K562 (cell line): ENCODE measurements around the gene WNT7A. TPM values are rescaled to one million over a fixed set of nuclear protein-coding genes. Genes with fewer than 3 reads are reported as not detected.

Experiments
- ATAC-seq: fragments of 200-7000 bp; cut with Tn5 transposase; 3 replicates; pipeline ENCODE4 v1.9.1; 2020; ENCODE audit warnings: moderate library complexity
- BruUV-seq: library from RNA; stranded (reverse); fragments of 400-500 nt; replicated peaks from 2 replicates; lab custom pipeline; 2021; lab: Mats Ljungman, UMichigan
- CTCF ChIA-PET: fragments of 300-600 bp; formaldehyde crosslinking; extraction: SDS; loops from one replicate; lab custom pipeline; 2021; ENCODE audit warnings: low intra/inter-chr PET ratio; lab: Yijun Ruan, JAX
- POLR2A ChIA-PET: fragments of 300-600, 350-650 bp; sonication (Branson Sonifier 250); formaldehyde crosslinking; extraction: SDS; loops from one replicate; lab custom pipeline; 2021; ENCODE audit warnings: antibody characterized with exemption, inconsistent platforms; lab: Yijun Ruan, JAX
- DNase-seq, 4 experiments: peaks; one replicate each; pipeline versions ENCODE4 v3.0.0 to v3.0.0-alpha.2; 2011 to 2018; ENCODE audit warnings: low spot score in 3 of 4, mixed read lengths in 3 of 4; ENCODE audit errors: extremely low read depth in 1 of 4
- FAIRE-seq: peaks from 2 replicates; lab custom pipeline; 2011; peaks lifted over from hg19 to GRCh38; lab: Jason Lieb, UNC
- H2AFZ ChIP-seq: 2 replicates; pipeline ENCODE4 v1.6.0; 2011; ENCODE audit warnings: low read depth, low read length, control low read depth, inconsistent platforms
- H3K27ac ChIP-seq: fragments of 200-600 bp; 3 replicates; pipeline ENCODE4 v1.8.0; 2011; ENCODE audit warnings: low read depth, mild to moderate bottlenecking, control low read depth, inconsistent platforms, low read length, moderate library complexity, mixed read lengths; ENCODE audit errors: extremely low read depth
- H3K27me3 ChIP-seq, 2 experiments: fragments of 300-600 bp in 1 of 2; 2 replicates in 1 of 2; 3 replicates in 1 of 2; pipeline versions ENCODE4 v1.6.0 to v1.8.0; 2011; ENCODE audit warnings: inconsistent platforms in 2 of 2, low read length in 2 of 2, mild to moderate bottlenecking in 1 of 2, mixed read lengths in 1 of 2, moderate library complexity in 1 of 2; ENCODE audit not compliant: control insufficient read depth in 2 of 2, insufficient read depth in 2 of 2
- H3K36me3 ChIP-seq: fragments of 300-600 bp; 3 replicates; pipeline ENCODE4 v1.8.0; 2011; ENCODE audit warnings: mild to moderate bottlenecking, low read length, inconsistent platforms; ENCODE audit not compliant: control insufficient read depth, insufficient read depth
- H3K4me1 ChIP-seq, 2 experiments: fragments of 200-600 bp in 1 of 2; replicated peaks in 1 of 2; 2 replicates in 1 of 2; 3 replicates in 1 of 2; pipeline versions ENCODE4 v1.5.1 to v1.8.0; 2011; ENCODE audit warnings: inconsistent platforms in 2 of 2, low read length in 2 of 2, mild to moderate bottlenecking in 1 of 2, mixed read lengths in 1 of 2, moderate library complexity in 1 of 2; ENCODE audit not compliant: control insufficient read depth in 2 of 2, insufficient read depth in 2 of 2
- H3K4me2 ChIP-seq: 2 replicates; pipeline ENCODE4 v1.6.1; 2011; ENCODE audit warnings: low read length, control low read depth, inconsistent platforms, mixed read lengths; ENCODE audit not compliant: insufficient read depth
- H3K4me3 ChIP-seq: fragments of 200-600 bp; sonication (generic), shearing (Covaris generic); 2 replicates; pipeline ENCODE4 v1.5.1; 2016; ENCODE audit warnings: control low read depth, inconsistent platforms
- H3K79me2 ChIP-seq: fragments of 200-600 bp; 3 replicates; pipeline ENCODE4 v1.8.0; 2011; ENCODE audit warnings: low read length, inconsistent platforms; ENCODE audit not compliant: control insufficient read depth, insufficient read depth
- H3K9ac ChIP-seq, 2 experiments: 2 replicates each; pipeline versions ENCODE4 v1.6.0 to v1.6.1; 2011; ENCODE audit warnings: low read depth in 2 of 2, low read length in 2 of 2, control low read depth in 1 of 2, inconsistent platforms in 1 of 2, mild to moderate bottlenecking in 1 of 2, mixed read lengths in 1 of 2; ENCODE audit not compliant: insufficient read depth in 1 of 2
- H3K9me1 ChIP-seq: one replicate; pipeline ENCODE4 v1.6.0; 2011; ENCODE audit warnings: inconsistent platforms, mild to moderate bottlenecking, low read length, moderate library complexity; ENCODE audit not compliant: control insufficient read depth, insufficient read depth
- H3K9me3 ChIP-seq: replicated peaks from 2 replicates; pipeline ENCODE4 v1.5.1; 2011; ENCODE audit warnings: low read depth, low read length, inconsistent platforms; ENCODE audit not compliant: control insufficient read depth, insufficient read depth
- H4K20me1 ChIP-seq: replicated peaks from 2 replicates; pipeline ENCODE4 v1.6.1; 2011; ENCODE audit warnings: low read length, inconsistent platforms, mixed read lengths; ENCODE audit not compliant: control insufficient read depth, insufficient read depth
- EP300 ChIP-seq: IDR thresholded peaks from 2 replicates; pipeline ENCODE4 v1.6.1; 2012; ENCODE audit warnings: low read length, improper control_type of control experiment
- KDM1A ChIP-seq, 2 experiments: fragments of 450-650 bp; IDR thresholded peaks; 2 replicates each; pipeline ENCODE4 v1.6.1; 2016; ENCODE audit warnings: mild to moderate bottlenecking in 2 of 2
- MCM5 ChIP-seq: fragments of 450-650 bp; IDR thresholded peaks from 2 replicates; pipeline ENCODE4 v1.6.1; 2016; ENCODE audit warnings: low read depth
- NONO ChIP-seq, 2 experiments: fragments of 200-400 bp in 1 of 2; fragments of 450-650 bp in 1 of 2; formaldehyde crosslinking in 1 of 2; IDR thresholded peaks; 2 replicates each; pipeline ENCODE4 v1.6.1; 2017; ENCODE audit warnings: low read depth in 2 of 2, mild to moderate bottlenecking in 2 of 2, moderate library complexity in 2 of 2, low read length in 1 of 2
- POLR2AphosphoS5 ChIP-seq: IDR thresholded peaks from 2 replicates; pipeline ENCODE4 v1.6.1; 2011; ENCODE audit warnings: mild to moderate bottlenecking, low read depth, low read length, moderate library complexity; ENCODE audit not compliant: control insufficient read depth, insufficient read depth
- RBBP5 ChIP-seq: fragments of 200-600 bp; sonication (generic); IDR thresholded peaks from 2 replicates; pipeline ENCODE4 v1.6.1; 2012; ENCODE audit warnings: borderline replicate concordance, mild to moderate bottlenecking, low read length, control low read depth, inconsistent platforms; ENCODE audit not compliant: insufficient read depth, poor library complexity, severe bottlenecking
- SMAD1 ChIP-seq: fragments of 150-350 bp; IDR thresholded peaks from 2 replicates; pipeline ENCODE4 v1.6.1; 2014; ENCODE audit warnings: low read length, low read depth; ENCODE audit not compliant: partially characterized antibody
- TEAD2 ChIP-seq: fragments of 450-650 bp; IDR thresholded peaks from 2 replicates; pipeline ENCODE4 v1.6.1; 2016; ENCODE audit warnings: missing genetic modification characterization, control low read depth, missing compliant biosample characterization
- TRIM24 ChIP-seq, 2 experiments: fragments of 450-650 bp; IDR thresholded peaks; 2 replicates each; pipeline ENCODE4 v1.6.1; 2016
- WGBS: fragments of 100-300 bp; shearing (Covaris generic); methylation state at CpG from one replicate; pipeline ENCODE4 v1.1.6; 2016; ENCODE audit warnings: low coverage, mixed read lengths; ENCODE audit not compliant: insufficient coverage; ENCODE audit errors: missing lambda C conversion rate; 5-methylcytosine and 5-hydroxymethylcytosine counted together
- in situ Hi-C: fragments of 300-500 bp; cut with MboI; formaldehyde crosslinking; loops from 4 replicates; pipeline ENCODE4 v1.15.0; 2018; ENCODE audit warnings: inconsistent platforms, mixed read lengths
- intact Hi-C: fragments of 100-400 bp; cut with micrococcal nuclease; formaldehyde crosslinking; loops from 2 replicates; pipeline ENCODE4 v1.14.2; 2022
- polyA plus RNA-seq, 8 experiments: library from polyadenylated mRNA; depleted of rRNA in 4 of 8; stranded (reverse) in 5 of 8; unstranded in 3 of 8; fragments of >200 nt; fragmentation: Nextera tagmentation in 2 of 8; fragmentation: Illumina TruSeq in 1 of 8; extraction: Ambion mirVana in 2 of 8; extraction: Trizol in 1 of 8; gene quantifications; 2 replicates each; pipeline versions ENCODE4 v1.2.1 to v1.2.3, GENCODE V29; 2011 to 2014; ENCODE audit warnings: inconsistent platforms in 1 of 8, missing spikeins in 1 of 8
- total RNA-seq, 7 experiments: library from RNA; depleted of rRNA in 6 of 7; stranded (reverse); fragments of >200 nt in 6 of 7; fragmentation: Illumina TruSeq in 2 of 7; extraction: Trizol in 2 of 7; gene quantifications; 2 replicates each; pipeline versions ENCODE4 v1.2.1 to v1.2.3, GENCODE V29; 2011 to 2021; ENCODE audit warnings: low replicate concordance in 1 of 7
- TF ChIP-seq, protein P1 (sequence below), 2 experiments: IDR thresholded peaks; 2 replicates each; pipeline ENCODE4 v1.6.1; 2011; ENCODE audit warnings: borderline replicate concordance in 1 of 2, control low read depth in 1 of 2, low read depth in 1 of 2, low read length in 1 of 2, mild to moderate bottlenecking in 1 of 2, mixed read lengths in 1 of 2, moderate library complexity in 1 of 2; ENCODE audit not compliant: insufficient read depth in 1 of 2, insufficient read length in 1 of 2, poor library complexity in 1 of 2, severe bottlenecking in 1 of 2; ENCODE audit errors: extremely low read depth in 1 of 2
- TF ChIP-seq, protein P2 (sequence below): fragments of 150-350 bp; IDR thresholded peaks from 2 replicates; pipeline ENCODE4 v1.6.1; 2014; ENCODE audit warnings: low read depth, mild to moderate bottlenecking, low read length, borderline replicate concordance
- TF ChIP-seq, protein P3 (sequence below): fragments of 450-650 bp; conservative IDR thresholded peaks from 2 replicates; pipeline ENCODE4 v1.6.1; 2016; ENCODE audit warnings: missing genetic modification characterization, low read depth, mild to moderate bottlenecking, missing compliant biosample characterization, moderate library complexity

Gene WNT7A
- total and polyA plus RNA-seq, 9 of the 15 experiments (the other 6 are each of a cell fraction or from before 2014, with no cell fraction given) = 0.03 TPM; not detected in 8

DNA sequence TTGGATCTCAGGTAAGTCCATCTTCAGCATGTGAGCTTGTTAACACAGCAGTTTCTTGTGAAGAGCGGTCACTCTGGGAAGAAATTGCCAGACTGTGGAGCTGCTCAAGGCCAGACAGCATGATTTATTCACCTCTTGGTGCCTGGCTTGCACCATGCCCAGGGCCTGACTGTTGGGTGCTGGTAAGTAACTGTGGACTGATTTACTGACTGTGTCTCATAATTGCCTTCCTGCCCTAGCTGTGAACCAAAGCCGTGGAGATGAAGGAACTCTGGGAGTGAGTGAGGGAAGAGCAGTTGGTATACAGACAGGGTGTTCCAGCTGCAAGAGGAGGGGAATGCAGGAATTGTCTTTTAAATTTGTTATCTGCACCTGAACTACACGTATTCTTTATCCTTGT lies 18.5 kb upstream of the WNT7A start (continued):
- TF ChIP-seq SMAD1 = no peak
- no peak for TF ChIP-seq TRIM24 (IDR thresholded peaks at IDR 0.05)
- TF ChIP-seq RBBP5 = no peak
- no peak for TF ChIP-seq POLR2AphosphoS5
- TF ChIP-seq NONO (IDR thresholded peaks at IDR 0.05; ENCODE audit: low read depth in 2 of 2, low read length in 1 of 2) = no peak

DNA sequence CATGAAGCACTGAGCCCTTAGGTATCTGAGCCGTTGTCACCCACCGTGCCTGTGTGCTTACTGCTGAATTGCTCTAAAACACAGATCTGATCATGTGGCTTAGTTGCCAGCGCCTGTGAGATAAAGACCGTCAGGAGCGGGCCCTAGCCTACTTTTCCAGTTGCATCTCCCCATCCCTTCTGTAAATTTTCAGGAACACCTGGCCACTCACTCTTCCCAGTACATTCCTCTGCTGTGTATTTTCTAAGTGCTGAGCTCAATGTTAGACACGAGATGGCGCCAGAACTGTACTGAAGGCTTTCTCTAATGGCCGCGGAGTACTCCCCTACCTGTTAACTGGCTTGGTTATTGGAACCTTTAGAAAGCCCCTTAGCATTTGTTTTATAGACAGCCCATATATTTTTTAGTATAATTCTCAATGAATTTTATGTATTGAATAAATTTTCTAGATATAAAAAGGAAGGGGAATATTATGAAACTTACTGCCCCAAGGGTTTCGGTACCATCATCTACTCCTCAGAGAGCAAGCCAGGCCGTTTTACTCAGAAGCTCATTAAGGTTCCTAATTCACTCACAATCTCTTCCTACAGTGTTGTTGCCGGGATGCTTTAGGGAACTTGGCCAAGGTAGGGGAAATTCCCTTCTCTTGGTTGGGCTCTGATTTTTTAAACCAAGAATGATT lies 16.7 kb upstream of the WNT7A start:
- intact Hi-C loops = loop anchor here (1.0 to 10.0 kb wide), 11 partner anchors 218 to 1026 kb away; partner anchors contain the start of genes CHCHD4, LSM3 and XPC
- H2AFZ ChIP-seq = peak overlapping the region; percentile 88
- H3K9me3 ChIP-seq = no peaks in the 10 kb centered on the region
- H3K9ac ChIP-seq = peak overlapping the region in 1 of 2 experiments; percentile 61; a peak in 1 of 4 replicates
- no peaks in the 10 kb centered on the region for H4K20me1 ChIP-seq
- POLR2A ChIA-PET = interaction anchor here (0.5 to 1.4 kb wide), 6 partner anchors 82 to 755 kb away, joined by 3 to 5 read pairs (median 4); partner anchors contain the start of gene CCDC174
- H3K4me2 ChIP-seq = peak overlapping the region; percentile 84
- H3K4me1 ChIP-seq = peaks cover 5 to 19% of the 10 kb centered on the region in 2 experiments
- H3K79me2 ChIP-seq = no peaks in the 10 kb centered on the region
- FAIRE-seq (peak; percentile 94), DNase-seq (peak; percentile 63 to 83 (median 70)), ATAC-seq (peak; percentile 80)
- H3K36me3 ChIP-seq = no peaks in the 10 kb centered on the region
- peaks cover 0 to 7% of the 10 kb centered on the region in 2 experiments; a peak in 3 of 5 replicates for H3K27me3 ChIP-seq
- WGBS = 21% methylated on average over 12 of the region's 12 CpGs
- in situ Hi-C loops = loop anchor here (5.0 kb wide), 1 partner anchor 226 kb away; the partner anchor contains the start of gene CHCHD4
- H3K27ac ChIP-seq = no peak overlapping the region
- CTCF ChIA-PET = interaction anchor here (0.7 to 2.4 kb wide), 6 partner anchors 218 to 653 kb away, joined by 3 to 13 read pairs (median 4); no protein-coding TSS in a partner anchor
- BruUV-seq = no TSS peak
- peak overlapping the region; percentile 42; the same call in 1 of the 2 replicates for H3K4me3 ChIP-seq
- H3K9me1 ChIP-seq = no peaks in the 10 kb centered on the region
- no peak for TF ChIP-seq KDM1A (IDR thresholded peaks at IDR 0.05)
- TF ChIP-seq, protein P1, sequence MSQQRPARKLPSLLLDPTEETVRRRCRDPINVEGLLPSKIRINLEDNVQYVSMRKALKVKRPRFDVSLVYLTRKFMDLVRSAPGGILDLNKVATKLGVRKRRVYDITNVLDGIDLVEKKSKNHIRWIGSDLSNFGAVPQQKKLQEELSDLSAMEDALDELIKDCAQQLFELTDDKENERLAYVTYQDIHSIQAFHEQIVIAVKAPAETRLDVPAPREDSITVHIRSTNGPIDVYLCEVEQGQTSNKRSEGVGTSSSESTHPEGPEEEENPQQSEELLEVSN (IDR thresholded peaks at IDR 0.05; ENCODE audit: borderline replicate concordance in 1 of 2, extremely low read depth in 1 of 2, insufficient read depth in 1 of 2, insufficient read length in 1 of 2, low read depth in 1 of 2, low read length in 1 of 2, poor library complexity in 1 of 2, severe bottlenecking in 1 of 2) = no peak
- TF ChIP-seq, protein P2, sequence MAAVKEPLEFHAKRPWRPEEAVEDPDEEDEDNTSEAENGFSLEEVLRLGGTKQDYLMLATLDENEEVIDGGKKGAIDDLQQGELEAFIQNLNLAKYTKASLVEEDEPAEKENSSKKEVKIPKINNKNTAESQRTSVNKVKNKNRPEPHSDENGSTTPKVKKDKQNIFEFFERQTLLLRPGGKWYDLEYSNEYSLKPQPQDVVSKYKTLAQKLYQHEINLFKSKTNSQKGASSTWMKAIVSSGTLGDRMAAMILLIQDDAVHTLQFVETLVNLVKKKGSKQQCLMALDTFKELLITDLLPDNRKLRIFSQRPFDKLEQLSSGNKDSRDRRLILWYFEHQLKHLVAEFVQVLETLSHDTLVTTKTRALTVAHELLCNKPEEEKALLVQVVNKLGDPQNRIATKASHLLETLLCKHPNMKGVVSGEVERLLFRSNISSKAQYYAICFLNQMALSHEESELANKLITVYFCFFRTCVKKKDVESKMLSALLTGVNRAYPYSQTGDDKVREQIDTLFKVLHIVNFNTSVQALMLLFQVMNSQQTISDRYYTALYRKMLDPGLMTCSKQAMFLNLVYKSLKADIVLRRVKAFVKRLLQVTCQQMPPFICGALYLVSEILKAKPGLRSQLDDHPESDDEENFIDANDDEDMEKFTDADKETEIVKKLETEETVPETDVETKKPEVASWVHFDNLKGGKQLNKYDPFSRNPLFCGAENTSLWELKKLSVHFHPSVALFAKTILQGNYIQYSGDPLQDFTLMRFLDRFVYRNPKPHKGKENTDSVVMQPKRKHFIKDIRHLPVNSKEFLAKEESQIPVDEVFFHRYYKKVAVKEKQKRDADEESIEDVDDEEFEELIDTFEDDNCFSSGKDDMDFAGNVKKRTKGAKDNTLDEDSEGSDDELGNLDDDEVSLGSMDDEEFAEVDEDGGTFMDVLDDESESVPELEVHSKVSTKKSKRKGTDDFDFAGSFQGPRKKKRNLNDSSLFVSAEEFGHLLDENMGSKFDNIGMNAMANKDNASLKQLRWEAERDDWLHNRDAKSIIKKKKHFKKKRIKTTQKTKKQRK = no peak
- TF ChIP-seq EP300 = 0 out of 2 replicates have a peak, but pooled peaks have one; percentile 5
- TF ChIP-seq, protein P3, sequence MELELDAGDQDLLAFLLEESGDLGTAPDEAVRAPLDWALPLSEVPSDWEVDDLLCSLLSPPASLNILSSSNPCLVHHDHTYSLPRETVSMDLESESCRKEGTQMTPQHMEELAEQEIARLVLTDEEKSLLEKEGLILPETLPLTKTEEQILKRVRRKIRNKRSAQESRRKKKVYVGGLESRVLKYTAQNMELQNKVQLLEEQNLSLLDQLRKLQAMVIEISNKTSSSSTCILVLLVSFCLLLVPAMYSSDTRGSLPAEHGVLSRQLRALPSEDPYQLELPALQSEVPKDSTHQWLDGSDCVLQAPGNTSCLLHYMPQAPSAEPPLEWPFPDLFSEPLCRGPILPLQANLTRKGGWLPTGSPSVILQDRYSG = no peak
- no peak for TF ChIP-seq MCM5
- no peak for TF ChIP-seq TEAD2
